ENCODE measurements around the gene HRH1.
A peak's percentile ranks its signal among the peaks of the same experiment; 100 is the strongest.
"Not testable (repeated sequence)": the region's sequence is repeated elsewhere in the genome, so short reads cannot be mapped to it uniquely, and the experiment has no call there.

Gene HRH1

GRCh38 chr3:11212784-11213183 lies 58.5 kb downstream of the HRH1 start:
- H3K4me3 ChIP-seq (replicated peaks in 1 of 2; ENCODE audit: low read depth in 2 of 2, low read length in 2 of 2), result no peak overlapping the region
- peak; percentile 24 to 47 for DNase-seq (ENCODE audit: low read depth in 2 of 2)
- TF ChIP-seq CTCF (IDR thresholded peaks at IDR 0.05; ENCODE audit: low read depth, low read length), result no peak

DNA sequence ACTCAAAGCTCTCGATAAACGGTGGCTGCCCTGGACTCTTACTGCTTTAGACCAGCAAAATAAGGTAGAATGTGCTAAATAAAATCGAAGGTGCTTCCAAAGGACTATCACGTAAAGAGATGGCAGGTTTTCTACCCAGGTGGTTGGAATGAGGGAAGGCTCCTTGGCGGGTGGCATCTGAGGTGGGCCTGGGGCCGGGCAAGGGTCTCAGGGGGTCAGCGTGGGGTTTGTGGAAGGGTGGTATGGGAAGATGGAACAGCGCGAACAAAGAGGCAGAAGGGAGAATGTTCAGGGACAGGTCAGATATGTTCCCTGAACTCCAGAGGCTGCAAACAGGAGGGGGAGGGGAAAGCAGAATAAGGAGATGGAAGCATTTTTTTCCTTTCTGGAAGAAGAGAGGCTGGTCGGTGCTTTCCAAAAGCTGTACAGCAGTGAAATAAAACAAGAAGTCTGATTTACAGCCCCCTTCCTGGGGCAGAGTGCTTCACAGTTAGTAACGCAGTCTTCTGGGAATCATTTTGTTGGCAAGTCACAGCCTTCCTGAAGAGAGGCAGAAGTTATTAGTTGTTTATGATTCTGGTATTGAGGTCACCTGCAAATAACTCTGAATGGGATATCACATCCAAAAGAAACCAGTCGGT lies 59.6 kb downstream of the HRH1 start:
- DNase-seq (ENCODE audit: low read depth in 2 of 2), result no peak
- no peak overlapping the region for H3K4me3 ChIP-seq (replicated peaks in 1 of 2; ENCODE audit: low read depth in 2 of 2, low read length in 2 of 2)
- no peak for TF ChIP-seq CTCF (IDR thresholded peaks at IDR 0.05; ENCODE audit: low read depth, low read length)

GRCh38 chr3:11214451-11214978 lies 60.2 kb downstream of the HRH1 start:
- TF ChIP-seq CTCF (IDR thresholded peaks at IDR 0.05; ENCODE audit: low read depth, low read length), result no peak
- DNase-seq (ENCODE audit: low read depth in 2 of 2), result no peak

DNA sequence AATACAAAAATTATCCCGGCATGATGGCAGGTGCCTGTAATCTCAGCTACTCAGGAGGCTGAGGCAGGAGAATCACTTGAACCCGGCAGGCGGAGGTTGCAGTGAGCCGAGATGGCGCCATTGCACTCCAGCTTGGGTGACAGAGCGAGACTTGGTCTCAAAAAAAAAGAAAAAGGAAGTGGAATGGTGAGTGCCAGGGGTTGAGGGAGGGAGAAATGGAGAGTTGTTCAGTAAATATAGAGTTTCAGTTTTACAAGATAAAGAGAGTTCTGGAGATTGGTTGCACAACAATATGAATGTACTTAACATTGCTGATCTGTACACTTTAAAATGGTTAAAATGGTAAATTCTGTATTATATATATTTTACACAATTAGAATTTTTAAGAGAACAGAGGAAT lies 63.1 kb downstream of the HRH1 start:
- not testable (repeated sequence) for DNase-seq (ENCODE audit: low read depth in 2 of 2); H3K4me3 ChIP-seq (replicated peaks in 1 of 2; ENCODE audit: low read depth in 2 of 2, low read length in 2 of 2)

More at GRCh38 chr3:11214451-11214978, 60.2 kb downstream of the HRH1 start:
- no peak overlapping the region for H3K4me3 ChIP-seq (replicated peaks in 1 of 2; ENCODE audit: low read depth in 2 of 2, low read length in 2 of 2)

- TF ChIP-seq CTCF (IDR thresholded peaks at IDR 0.05; ENCODE audit: low read depth, low read length), result no peak
- no peak overlapping the region for H3K4me3 ChIP-seq (replicated peaks in 1 of 2; ENCODE audit: low read depth in 2 of 2, low read length in 2 of 2)
- DNase-seq (ENCODE audit: low read depth in 2 of 2), result no peak
These were observed 65.9 kb downstream of the HRH1 start for GRCh38 chr3:11220230-11220629.

DNA sequence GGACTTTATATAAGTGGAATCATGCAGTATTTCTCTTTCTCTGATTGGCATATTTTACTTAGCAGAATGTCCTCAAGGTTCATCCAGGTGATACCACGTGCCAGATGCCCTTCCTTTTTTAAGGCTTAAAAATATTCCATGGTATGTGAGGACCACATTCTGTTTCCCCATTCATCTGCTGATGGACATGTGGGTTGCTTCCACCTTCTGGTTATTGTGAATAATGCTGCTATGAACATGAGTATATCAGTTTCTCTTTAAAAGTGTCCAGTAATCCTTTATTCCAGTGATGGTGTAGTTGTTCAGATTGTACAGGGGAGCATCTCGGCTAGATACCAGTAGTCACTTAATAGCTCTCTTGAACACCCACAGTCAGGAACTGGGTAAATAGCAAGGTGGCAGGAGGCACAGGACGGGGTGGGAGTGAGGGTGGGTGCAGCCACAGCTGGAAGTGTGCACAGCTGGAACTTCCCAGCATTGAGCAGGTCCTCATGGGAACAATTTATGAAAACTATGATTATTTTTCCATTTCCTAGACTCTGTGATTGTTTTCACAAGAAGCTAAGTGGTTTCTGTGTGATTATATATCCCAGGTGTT lies 67.6 kb downstream of the HRH1 start:
- DNase-seq (ENCODE audit: low read depth in 2 of 2), result peak in 1 of 2 donors; percentile 34
- TF ChIP-seq CTCF (IDR thresholded peaks at IDR 0.05; ENCODE audit: low read depth, low read length), result peak; percentile 21
- H3K4me3 ChIP-seq (replicated peaks in 1 of 2; ENCODE audit: low read depth in 2 of 2, low read length in 2 of 2), result no peak overlapping the region

DNA sequence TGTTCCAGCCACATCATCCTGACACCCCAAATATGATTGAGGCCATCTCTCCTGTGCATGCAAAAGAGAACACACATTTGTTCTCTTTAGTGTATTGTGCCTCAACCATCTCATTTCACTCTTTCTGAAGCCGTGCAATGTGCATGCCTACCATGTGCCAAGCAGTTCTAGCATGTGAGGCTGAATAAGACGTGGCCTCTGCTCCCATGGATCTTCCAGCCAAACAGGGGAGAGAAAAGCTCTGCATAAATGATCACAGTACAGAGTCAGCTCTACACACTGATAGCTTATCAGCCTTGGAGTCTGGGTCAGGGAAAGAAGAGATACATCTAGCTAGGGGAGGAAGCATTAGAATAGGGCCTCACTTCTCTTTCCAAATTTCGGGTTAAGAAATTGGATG lies 69.7 kb downstream of the HRH1 start:
- no peak for TF ChIP-seq CTCF (IDR thresholded peaks at IDR 0.05; ENCODE audit: low read depth, low read length)
- no peak for DNase-seq (ENCODE audit: low read depth in 2 of 2)
- H3K4me3 ChIP-seq (replicated peaks in 1 of 2; ENCODE audit: low read depth in 2 of 2, low read length in 2 of 2), result no peak overlapping the region

Data from cardiac fibroblast (primary cell).